DMS114 treated with DMSO at 0.1 percent for 48 hours (cell line): ENCODE results near the gene TFPI.
"Not testable (repeated sequence)": the region's sequence is repeated elsewhere in the genome, so short reads cannot be mapped to it uniquely, and the experiment has no call there.

Source experiments
- DNase-seq: peaks from one replicate; lab custom pipeline; 2025; ENCODE audit not compliant: unreplicated experiment; lab: John Stamatoyannopoulos, UW

TFPI gene

DNA sequence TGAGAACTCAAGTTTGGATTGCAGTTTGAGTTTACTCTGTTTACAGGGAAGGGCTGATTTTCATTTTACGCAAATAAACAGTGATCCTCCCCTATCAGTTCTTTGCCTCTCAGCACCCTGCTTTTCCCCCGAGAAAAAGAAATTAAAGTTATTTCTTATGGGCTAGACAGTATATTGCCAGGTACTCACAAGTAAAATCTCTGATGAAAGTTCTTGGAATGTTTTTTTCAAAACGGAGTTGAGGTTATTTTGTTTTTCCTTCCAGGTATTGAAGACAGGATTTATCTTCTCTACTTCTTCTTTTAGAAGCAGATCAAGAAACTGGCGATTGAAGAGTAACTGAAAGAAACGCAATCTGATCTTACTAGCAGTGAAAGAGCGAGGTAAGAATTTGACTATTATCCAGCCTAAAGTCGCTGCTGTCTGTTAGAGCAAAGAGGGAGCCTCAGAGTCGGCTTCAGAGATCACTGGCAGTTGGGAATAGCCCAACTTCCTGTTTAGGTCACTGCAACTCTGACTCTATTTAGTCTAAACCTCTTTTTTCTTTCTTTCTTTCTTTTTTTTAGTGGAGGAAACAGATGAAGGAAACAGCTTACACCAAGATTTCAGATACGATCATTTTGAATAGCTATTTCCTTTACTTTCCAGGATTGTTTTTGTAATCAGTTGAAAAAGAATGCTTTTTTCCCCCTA lies at the start of gene TFPI:
Gene TFPI, minus strand, starts transcription at position 425 of the 693 bp plus-strand sequence. CDS start 50,667 bp downstream, outside the sequence.
- no peak for DNase-seq

DNA sequence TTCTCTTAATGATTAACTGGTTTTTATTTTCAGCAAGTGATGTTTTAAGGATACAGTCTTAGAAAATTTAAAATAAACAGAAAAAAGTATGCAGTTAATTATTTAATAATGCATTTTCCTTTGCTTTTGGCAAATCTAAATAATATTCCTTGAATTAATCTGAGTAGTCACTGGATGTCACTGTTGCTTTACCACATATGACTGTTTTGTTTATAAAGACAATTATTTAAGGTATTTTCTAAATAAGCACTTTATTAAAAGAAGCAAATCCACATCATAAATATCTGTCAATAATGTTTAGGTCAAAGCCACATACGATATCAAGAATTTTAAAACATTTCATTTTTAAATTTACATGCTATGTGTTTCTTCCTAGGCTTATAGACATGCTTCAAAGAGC lies 40.6 kb upstream of the TFPI start:
- DNase-seq, result no peak

- DNase-seq, result no peak
Observed at GRCh38 chr2:187593697-187594096, 39.5 kb upstream of the TFPI start.

DNA sequence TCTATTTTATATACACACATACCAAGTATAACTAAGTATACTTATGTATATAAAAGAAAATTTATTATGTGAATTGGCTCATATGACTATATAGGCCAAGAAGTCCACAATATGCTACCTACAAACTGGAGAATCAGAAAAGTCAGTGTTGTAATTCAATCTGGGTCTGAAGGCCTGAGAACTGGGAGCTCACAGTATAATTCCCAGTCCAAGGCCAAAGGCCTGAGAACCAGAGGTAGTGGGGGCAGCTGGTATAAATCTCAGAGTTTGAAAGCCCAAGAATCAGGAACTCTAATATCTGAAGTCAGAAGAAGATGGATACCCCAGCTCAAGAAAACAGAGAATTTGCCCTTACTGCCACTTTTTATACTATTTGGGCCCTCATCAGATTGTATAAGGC lies 38.9 kb upstream of the TFPI start:
- no peak for DNase-seq

DNA sequence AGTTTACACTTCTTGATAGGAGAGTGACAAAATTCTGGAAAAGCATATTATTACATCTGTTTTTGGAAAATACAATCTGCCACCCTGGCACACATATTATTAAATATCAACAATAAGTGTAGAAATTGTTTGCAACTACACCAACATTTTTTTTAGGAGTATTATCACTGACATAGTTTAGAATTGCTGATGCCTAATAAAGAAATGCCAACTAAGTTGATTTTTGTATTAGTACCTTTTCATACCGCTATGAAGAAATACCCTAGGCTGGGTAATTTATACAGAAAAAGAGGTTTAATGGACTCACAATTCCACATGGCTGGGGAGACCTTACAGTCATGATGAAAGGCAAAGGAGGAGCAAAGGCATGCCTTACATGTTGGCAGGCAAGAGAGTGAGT lies 35.9 kb upstream of the TFPI start:
- no peak for DNase-seq

GRCh38 chr2:187586011-187586641 lies 31.9 kb upstream of the TFPI start:
- no peak for DNase-seq

DNA sequence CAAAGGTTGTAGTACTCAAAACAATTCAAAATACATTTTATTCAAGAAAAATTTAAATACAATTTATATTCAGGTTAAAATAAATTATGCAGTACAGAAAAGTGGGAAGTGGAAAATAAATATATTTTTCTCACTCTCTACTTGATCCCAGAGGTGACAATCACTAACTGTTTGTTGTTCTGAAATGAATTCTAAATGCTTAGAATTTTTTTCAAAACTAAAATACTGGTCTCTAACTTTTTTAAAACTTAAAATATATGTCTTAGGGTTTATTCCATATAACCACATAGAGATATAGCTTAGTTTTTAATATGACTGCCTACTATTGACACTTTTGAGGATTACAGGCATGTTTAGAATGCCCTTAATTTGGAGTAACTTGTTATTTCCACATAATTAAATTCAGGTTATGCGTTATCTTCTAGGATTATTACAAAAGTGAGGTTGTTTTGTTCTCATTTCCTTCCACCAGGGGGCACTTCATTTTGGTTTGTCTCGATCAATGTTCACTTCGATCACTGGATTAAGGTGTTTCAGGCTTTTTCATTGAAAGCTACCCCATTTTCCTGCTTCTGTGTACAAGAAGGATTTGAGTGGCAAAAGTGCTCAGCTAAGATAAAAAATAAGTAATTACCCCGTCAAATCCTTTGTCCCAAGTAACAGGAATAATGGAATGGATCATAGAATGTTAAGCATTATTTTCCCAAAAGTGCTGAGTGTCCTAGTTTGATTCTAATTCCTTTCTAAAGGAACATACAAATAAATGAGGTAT lies 27.1 kb upstream of the TFPI start:
- DNase-seq, result peak; percentile 12

DNA sequence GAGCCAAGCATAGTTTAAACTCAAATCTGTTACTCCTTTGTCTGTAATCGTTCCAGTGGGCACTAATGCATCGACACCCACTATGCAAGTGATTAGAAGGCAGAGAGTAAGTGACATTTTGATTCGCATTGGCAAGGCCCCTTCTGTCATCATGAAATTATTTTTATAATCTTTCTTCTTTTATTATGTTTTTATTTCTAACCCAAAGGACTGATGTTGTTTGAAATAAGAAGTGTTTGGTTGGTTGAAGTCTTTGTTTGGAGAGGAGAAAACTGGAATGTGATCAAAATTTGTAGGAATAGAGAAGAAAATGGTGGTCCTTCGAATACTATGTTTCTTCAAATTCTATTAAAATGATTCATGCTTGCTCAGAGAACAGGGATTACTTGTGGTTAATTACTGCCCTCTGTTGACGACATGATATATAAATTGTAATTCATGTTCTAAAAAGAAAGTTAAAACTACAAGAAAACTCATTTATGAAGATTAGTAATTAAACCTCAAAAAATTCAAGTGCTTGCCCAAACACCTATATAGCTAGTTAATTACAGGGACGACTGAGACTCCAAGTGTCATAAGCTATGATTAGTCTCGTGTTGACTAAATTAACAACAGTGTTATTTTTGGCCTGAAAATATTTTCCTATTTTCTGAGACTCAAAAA lies 26.4 kb upstream of the TFPI start:
- DNase-seq, result peak; percentile 17

DNA sequence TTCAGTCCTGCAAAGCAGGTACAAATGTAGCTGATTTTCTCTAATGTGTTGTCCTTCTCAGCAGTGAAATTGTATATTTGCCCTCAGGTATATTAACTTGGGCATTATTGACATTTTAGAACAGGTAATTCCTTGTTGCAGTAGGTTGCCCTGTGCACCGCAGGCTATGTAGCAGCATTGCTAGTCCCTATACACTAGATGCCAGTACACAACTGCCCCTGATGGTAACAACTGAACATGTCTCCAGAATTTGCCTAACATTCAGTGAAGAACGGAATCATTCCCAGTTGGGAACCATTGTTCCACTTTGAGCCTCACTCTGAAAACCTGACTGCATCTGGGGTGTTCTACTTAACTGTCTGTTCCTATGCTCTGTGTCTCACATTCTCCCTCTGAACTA lies 23.1 kb upstream of the TFPI start:
- no peak for DNase-seq

DNA sequence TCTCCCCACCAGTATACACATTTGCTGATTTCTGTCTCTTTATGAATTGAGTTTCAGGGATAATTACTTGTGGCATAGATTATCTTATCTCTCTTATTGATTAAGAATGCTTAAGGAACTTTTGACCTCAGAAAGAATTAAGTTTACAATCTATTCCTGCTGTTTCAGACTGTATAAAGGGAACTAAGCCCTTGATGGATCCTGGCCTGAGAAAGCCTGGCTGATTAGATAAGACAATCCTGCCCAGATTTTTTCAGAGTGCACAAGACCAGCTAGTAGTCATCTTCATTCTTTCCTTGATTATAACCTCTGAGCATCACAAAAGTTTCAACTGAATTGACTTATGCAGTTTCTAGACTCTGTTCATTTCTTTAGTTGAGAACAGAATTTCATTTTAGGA lies 22.7 kb upstream of the TFPI start:
- DNase-seq, result no peak

GRCh38 chr2:187575751-187576067 lies 21.5 kb upstream of the TFPI start:
- DNase-seq, result no peak

GRCh38 chr2:187574969-187575750 lies 20.9 kb upstream of the TFPI start:
- DNase-seq, result no peak

GRCh38 chr2:187573722-187574121 lies 19.5 kb upstream of the TFPI start:
- DNase-seq, result no peak

DNA sequence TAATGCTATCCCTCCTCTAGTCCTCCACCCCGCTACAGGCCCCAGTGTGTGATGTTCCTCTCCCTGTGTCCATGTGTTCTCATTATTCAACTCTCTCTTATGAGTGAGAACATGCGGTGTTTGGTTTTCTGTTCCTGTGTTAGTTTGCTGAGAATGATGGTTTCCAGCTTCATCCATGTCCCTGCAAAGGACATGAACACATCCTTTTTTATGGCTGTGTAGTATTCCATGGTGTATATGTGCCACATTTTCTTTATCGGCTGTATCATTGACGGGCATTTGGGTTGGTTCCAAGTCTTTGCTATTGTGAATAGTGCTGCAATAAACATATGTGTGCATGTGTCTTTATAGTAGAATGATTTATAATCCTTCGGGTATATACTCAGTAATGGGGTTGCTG lies 17.8 kb upstream of the TFPI start:
- DNase-seq, result not testable (repeated sequence)

GRCh38 chr2:187569571-187569970 lies 15.3 kb upstream of the TFPI start:
- no peak for DNase-seq

GRCh38 chr2:187569042-187569441 lies 14.8 kb upstream of the TFPI start:
- DNase-seq, result no peak

DNA sequence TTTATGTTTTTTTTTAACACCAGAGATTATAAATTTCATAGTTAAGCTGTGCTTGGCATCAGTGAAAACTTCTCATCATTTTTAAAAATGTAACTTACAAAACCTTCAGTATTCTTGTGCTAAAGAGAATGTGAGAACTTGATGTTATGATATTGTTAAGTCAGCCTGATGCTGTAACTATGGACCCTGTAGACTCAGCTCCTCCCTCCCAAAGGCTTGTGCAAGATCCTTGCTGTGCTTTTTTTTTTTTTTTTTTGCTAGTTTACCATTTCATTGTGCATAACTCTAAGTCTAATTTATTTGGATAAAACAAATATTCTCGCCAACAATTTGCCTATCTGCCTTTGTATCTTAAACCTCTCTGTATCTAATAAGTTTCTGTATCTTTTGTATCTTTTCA lies 12.9 kb upstream of the TFPI start:
- DNase-seq, result no peak

DNA sequence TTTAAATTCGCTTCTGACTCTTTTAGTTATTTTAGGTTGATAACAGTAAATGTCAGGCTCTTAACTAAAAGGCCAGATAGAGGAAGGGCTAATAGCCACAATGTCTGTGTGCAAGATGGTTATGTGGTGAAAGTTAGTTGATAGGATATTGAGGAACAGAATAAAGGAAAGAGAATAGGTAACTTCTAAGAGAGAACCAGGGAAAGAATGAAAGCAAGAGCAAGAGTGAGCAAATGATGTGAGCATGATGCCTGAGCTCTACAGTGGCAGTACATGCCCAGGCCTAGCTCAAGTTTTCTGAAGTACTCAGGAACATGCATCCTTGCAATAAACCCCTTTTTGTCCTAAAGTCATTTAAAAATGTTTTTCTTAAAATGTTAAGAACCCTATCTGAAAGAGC lies 12.5 kb upstream of the TFPI start:
- no peak for DNase-seq

DNA sequence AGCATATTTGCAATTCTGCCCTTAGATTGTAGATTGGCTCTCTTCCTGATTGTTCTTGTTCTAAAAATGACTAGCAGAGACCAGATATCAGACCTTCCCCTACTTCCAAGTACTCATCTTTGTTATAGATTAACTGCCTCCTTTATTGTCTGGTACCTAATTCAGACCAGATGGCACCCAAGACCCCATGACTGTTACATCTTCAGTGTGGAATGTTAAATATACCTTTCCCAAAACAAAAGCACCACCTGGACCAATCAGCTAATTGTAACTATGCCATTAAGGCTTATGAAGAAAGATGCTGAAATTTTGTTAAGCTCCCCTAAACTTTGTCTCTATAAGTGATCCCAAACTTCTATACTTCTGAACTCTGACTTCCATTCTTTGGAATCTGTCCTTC lies 12.0 kb upstream of the TFPI start:
- no peak for DNase-seq

- DNase-seq, result not testable (repeated sequence)
Observed at GRCh38 chr2:187565618-187566017, 11.4 kb upstream of the TFPI start.

DNA sequence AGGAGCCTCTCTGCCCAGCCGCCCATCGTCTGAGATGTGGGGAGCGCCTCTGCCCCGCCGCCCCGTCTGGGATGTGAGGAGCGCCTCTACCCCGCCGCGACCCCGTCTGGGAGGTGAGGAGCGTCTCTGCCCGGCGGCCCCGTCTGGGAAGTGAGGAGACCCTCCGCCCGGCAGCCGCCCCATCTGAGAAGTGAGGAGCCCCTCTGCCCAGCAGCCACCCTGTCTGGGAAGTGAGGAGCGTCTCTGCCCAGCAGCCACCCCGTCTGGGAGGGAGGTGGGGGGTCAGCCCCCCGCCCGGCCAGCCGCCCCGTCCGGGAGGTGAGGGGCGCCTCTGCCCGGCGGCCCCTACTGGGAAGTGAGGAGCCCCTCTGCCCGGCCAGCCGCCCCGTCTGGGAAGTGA lies 2.3 kb upstream of the TFPI start:
- DNase-seq, result not testable (repeated sequence)
